A549 (cell line): ENCODE results near the gene CERK.

Experiments
- EP300 ChIP-seq, 2 experiments: fragments of >200 bp; sonication (Bioruptor Twin); formaldehyde crosslinking; IDR thresholded peaks; 2 replicates in 1 of 2; 3 replicates in 1 of 2; pipeline ENCODE4 v1.6.1; 2016 to 2017
- JUN ChIP-seq, 2 experiments: fragments of >200 bp; sonication (Bioruptor Twin); formaldehyde crosslinking; IDR thresholded peaks; 2 replicates in 1 of 2; 3 replicates in 1 of 2; pipeline ENCODE4 v1.6.1; 2016 to 2017
- JUNB ChIP-seq: fragments of >200 bp; sonication (Bioruptor Twin); formaldehyde crosslinking; IDR thresholded peaks from 2 replicates; pipeline ENCODE4 v1.6.1; 2016
- MAFK ChIP-seq: fragments of 450-650 bp; IDR thresholded peaks from 2 replicates; pipeline ENCODE4 v1.6.1; 2014; ENCODE audit not compliant: partially characterized antibody
- NR3C1 ChIP-seq: fragments of >200 bp; sonication (Bioruptor Twin); formaldehyde crosslinking; IDR thresholded peaks from 3 replicates; pipeline ENCODE4 v1.6.1; 2017
- RCOR1 ChIP-seq: fragments of 150-350 bp; IDR thresholded peaks from 2 replicates; pipeline ENCODE4 v1.6.1; 2014; ENCODE audit warnings: antibody characterized with exemption, low read length, low read depth
- TF ChIP-seq, protein P1 (sequence below): fragments of >200 bp; sonication (Bioruptor Twin); formaldehyde crosslinking; IDR thresholded peaks from 3 replicates; pipeline ENCODE4 v1.5.1; 2016
- TF ChIP-seq, protein P2 (sequence below): IDR thresholded peaks from 2 replicates; pipeline ENCODE4 v1.6.1; 2012

DNA sequence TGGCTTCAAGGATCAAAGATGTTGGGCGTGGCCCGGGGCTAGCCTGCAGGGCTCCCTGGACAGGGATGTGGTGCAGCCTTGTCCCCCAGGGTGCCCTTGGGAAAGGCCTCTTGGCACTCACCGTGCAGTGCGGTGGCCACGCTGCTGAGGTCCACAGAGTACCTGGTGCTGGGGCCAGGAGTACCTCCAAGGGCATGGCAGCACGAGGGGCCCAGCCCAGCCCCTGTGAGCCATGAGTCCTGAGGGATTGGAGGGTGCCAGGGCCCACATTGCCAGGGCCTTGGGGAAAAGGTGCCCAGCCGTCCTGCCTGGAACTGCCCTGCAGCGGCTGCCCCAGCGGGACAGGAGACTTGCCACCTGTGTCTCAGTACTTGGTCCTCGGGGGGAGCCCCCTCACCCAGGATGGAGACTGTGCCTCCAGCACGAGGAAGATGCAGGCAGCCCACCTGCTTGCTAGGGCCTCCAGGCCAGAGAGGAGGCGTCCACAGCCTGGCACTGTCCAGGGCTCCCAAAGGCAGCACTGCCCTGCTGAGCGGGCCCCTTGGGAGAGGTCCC, 73.7 kb downstream of the CERK start:
- TF ChIP-seq, protein P1, sequence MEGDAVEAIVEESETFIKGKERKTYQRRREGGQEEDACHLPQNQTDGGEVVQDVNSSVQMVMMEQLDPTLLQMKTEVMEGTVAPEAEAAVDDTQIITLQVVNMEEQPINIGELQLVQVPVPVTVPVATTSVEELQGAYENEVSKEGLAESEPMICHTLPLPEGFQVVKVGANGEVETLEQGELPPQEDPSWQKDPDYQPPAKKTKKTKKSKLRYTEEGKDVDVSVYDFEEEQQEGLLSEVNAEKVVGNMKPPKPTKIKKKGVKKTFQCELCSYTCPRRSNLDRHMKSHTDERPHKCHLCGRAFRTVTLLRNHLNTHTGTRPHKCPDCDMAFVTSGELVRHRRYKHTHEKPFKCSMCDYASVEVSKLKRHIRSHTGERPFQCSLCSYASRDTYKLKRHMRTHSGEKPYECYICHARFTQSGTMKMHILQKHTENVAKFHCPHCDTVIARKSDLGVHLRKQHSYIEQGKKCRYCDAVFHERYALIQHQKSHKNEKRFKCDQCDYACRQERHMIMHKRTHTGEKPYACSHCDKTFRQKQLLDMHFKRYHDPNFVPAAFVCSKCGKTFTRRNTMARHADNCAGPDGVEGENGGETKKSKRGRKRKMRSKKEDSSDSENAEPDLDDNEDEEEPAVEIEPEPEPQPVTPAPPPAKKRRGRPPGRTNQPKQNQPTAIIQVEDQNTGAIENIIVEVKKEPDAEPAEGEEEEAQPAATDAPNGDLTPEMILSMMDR = no peak
- TF ChIP-seq JUNB (no peak), EP300 (IDR thresholded peaks at IDR 0.05) (no peak), MAFK (no peak), RCOR1 (no peak), NR3C1 (no peak), JUN (IDR thresholded peaks at IDR 0.05) (no peak)
- TF ChIP-seq, protein P2, sequence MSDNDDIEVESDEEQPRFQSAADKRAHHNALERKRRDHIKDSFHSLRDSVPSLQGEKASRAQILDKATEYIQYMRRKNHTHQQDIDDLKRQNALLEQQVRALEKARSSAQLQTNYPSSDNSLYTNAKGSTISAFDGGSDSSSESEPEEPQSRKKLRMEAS = no peak
